GM06990 (cell line): Measurements from ENCODE around the gene ITPK1.

Source experiments
- DNase-seq: peaks from one replicate; pipeline ENCODE4 v3.0.0-alpha.2; 2011; ENCODE audit not compliant: insufficient read length; ENCODE audit errors: extremely low read depth
- H3K27me3 ChIP-seq: replicated peaks from 2 replicates; pipeline ENCODE4 v1.6.0; 2011; ENCODE audit warnings: low read length; ENCODE audit not compliant: control insufficient read depth, insufficient read depth
- H3K36me3 ChIP-seq: 2 replicates; pipeline ENCODE4 v1.5.1; 2011; ENCODE audit warnings: low read length; ENCODE audit not compliant: control insufficient read depth, insufficient read depth
- H3K4me3 ChIP-seq: replicated peaks from 2 replicates; pipeline ENCODE4 v1.5.1; 2011; ENCODE audit warnings: low read depth, mild to moderate bottlenecking, control low read depth, low read length
- CTCF ChIP-seq: IDR thresholded peaks from 2 replicates; pipeline ENCODE4 v1.5.1; 2011; ENCODE audit warnings: low read length, control low read depth, mild to moderate bottlenecking, inconsistent platforms; ENCODE audit not compliant: insufficient read depth, poor library complexity, severe bottlenecking

Gene ITPK1

GRCh38 chr14:93040982-93041381, 74.7 kb downstream of the ITPK1 start:
- Histone ChIP-seq H3K4me3 (no peak overlapping the region), H3K36me3 (no peaks in the 10 kb centered on the region), H3K27me3 (no peaks in the 10 kb centered on the region)
- no peak for DNase-seq
- TF ChIP-seq CTCF: no peak

- no peak overlapping the region for H3K4me3 ChIP-seq
- no peaks in the 10 kb centered on the region for H3K36me3 ChIP-seq
These were observed 75.3 kb downstream of the ITPK1 start for GRCh38 chr14:93040443-93040842.

GRCh38 chr14:93039649-93040315, 75.9 kb downstream of the ITPK1 start:
- DNase-seq: no peak
- TF ChIP-seq CTCF: no peak
- no peaks in the 10 kb centered on the region for H3K36me3 ChIP-seq
- no peak overlapping the region for H3K4me3 ChIP-seq
- no peaks in the 10 kb centered on the region for H3K27me3 ChIP-seq

More at GRCh38 chr14:93040443-93040842, 75.3 kb downstream of the ITPK1 start:
- TF ChIP-seq CTCF: no peak
- no peak for DNase-seq
- no peaks in the 10 kb centered on the region for H3K27me3 ChIP-seq

GRCh38 chr14:93037351-93037750, 78.4 kb downstream of the ITPK1 start:
- no peak for DNase-seq
- no peaks in the 10 kb centered on the region for H3K36me3 ChIP-seq
- no peaks in the 10 kb centered on the region for H3K27me3 ChIP-seq
- no peak overlapping the region for H3K4me3 ChIP-seq
- TF ChIP-seq CTCF: no peak

- no peak for DNase-seq
- no peak overlapping the region for H3K4me3 ChIP-seq
- H3K27me3 ChIP-seq: no peaks in the 10 kb centered on the region
- TF ChIP-seq CTCF: no peak
- H3K36me3 ChIP-seq: no peaks in the 10 kb centered on the region
These were observed 78.9 kb downstream of the ITPK1 start for GRCh38 chr14:93036652-93037345.
